H9 (cell line): ENCODE measurements around the gene RHBDL1. TPM values are rescaled to one million over a fixed set of nuclear protein-coding genes. Genes with fewer than 3 reads are reported as not detected.

Experiments
- DNase-seq: peaks from one replicate; pipeline ENCODE4 v3.0.0-alpha.2; 2017
- H2AFZ ChIP-seq: one replicate; pipeline ENCODE4 v1.6.1; 2013; ENCODE audit warnings: mild to moderate bottlenecking, low read length, control low read depth, moderate library complexity
- H2AK5ac ChIP-seq: 2 replicates; pipeline ENCODE4 v1.6.1; 2013; ENCODE audit warnings: low read length, control low read depth, mixed read lengths; ENCODE audit not compliant: insufficient read length
- H2BK120ac ChIP-seq: one replicate; pipeline ENCODE4 v1.6.1; 2013; ENCODE audit warnings: low read depth, mild to moderate bottlenecking, low read length, control low read depth, inconsistent platforms; ENCODE audit not compliant: poor library complexity, severe bottlenecking
- H2BK12ac ChIP-seq: 2 replicates; pipeline ENCODE4 v1.6.1; 2013; ENCODE audit warnings: low read length, control low read depth, mixed read lengths, low read depth; ENCODE audit not compliant: insufficient read length
- H2BK15ac ChIP-seq: 2 replicates; pipeline ENCODE4 v1.6.1; 2013; ENCODE audit warnings: low read depth, low read length, control low read depth
- H2BK20ac ChIP-seq: one replicate; pipeline ENCODE4 v1.6.1; 2013; ENCODE audit warnings: low read depth, mild to moderate bottlenecking, low read length, control low read depth, inconsistent platforms; ENCODE audit not compliant: poor library complexity, severe bottlenecking
- H2BK5ac ChIP-seq: 2 replicates; pipeline ENCODE4 v1.6.1; 2013; ENCODE audit warnings: low read length, control low read depth, mixed read lengths; ENCODE audit not compliant: insufficient read length
- H3K14ac ChIP-seq: 2 replicates; pipeline ENCODE4 v1.6.1; 2013; ENCODE audit warnings: low read length, control low read depth; ENCODE audit not compliant: insufficient read depth
- H3K18ac ChIP-seq: 2 replicates; pipeline ENCODE4 v1.6.1; 2013; ENCODE audit warnings: low read depth, mild to moderate bottlenecking, mixed read lengths, low read length, control low read depth; ENCODE audit not compliant: insufficient read length
- H3K23ac ChIP-seq: 2 replicates; pipeline ENCODE4 v1.6.1; 2013; ENCODE audit warnings: low read length, control low read depth, mixed read lengths, low read depth; ENCODE audit not compliant: insufficient read length
- H3K23me2 ChIP-seq: 2 replicates; pipeline ENCODE4 v1.6.1; 2013; ENCODE audit warnings: low read depth, mild to moderate bottlenecking, mixed read lengths, low read length, control low read depth; ENCODE audit not compliant: insufficient read length, poor library complexity, severe bottlenecking
- H3K27ac ChIP-seq: 2 replicates; pipeline ENCODE4 v1.5.1; 2013; ENCODE audit warnings: low read length, control low read depth, mixed read lengths, low read depth; ENCODE audit not compliant: insufficient read length
- H3K27me3 ChIP-seq: 2 replicates; pipeline ENCODE4 v1.6.1; 2013; ENCODE audit warnings: low read length, control low read depth, inconsistent platforms; ENCODE audit not compliant: insufficient read depth
- H3K4ac ChIP-seq: 2 replicates; pipeline ENCODE4 v1.6.1; 2013; ENCODE audit warnings: low read depth, mild to moderate bottlenecking, control low read depth, inconsistent platforms, low read length, moderate library complexity
- H3K4me1 ChIP-seq: 2 replicates; pipeline ENCODE4 v1.6.1; 2013; ENCODE audit warnings: low read length, control low read depth, inconsistent platforms; ENCODE audit not compliant: insufficient read depth
- H3K4me2 ChIP-seq: 2 replicates; pipeline ENCODE4 v1.6.1; 2013; ENCODE audit warnings: low read length, control low read depth, mixed read lengths; ENCODE audit not compliant: insufficient read length, insufficient read depth
- H3K56ac ChIP-seq: 2 replicates; pipeline ENCODE4 v1.6.1; 2013; ENCODE audit warnings: low read depth, mild to moderate bottlenecking, mixed read lengths, low read length, control low read depth; ENCODE audit not compliant: insufficient read length
- H3K79me1 ChIP-seq: 2 replicates; pipeline ENCODE4 v1.6.1; 2013; ENCODE audit warnings: low read depth, mild to moderate bottlenecking, moderate library complexity, low read length, control low read depth, inconsistent platforms; ENCODE audit not compliant: insufficient read depth, poor library complexity, severe bottlenecking
- H3K79me2 ChIP-seq: 2 replicates; pipeline ENCODE4 v1.6.1; 2013; ENCODE audit warnings: low read length, control low read depth, inconsistent platforms; ENCODE audit not compliant: insufficient read depth
- H3K9ac ChIP-seq: 2 replicates; pipeline ENCODE4 v1.6.1; 2013; ENCODE audit warnings: low read length, control low read depth, mixed read lengths; ENCODE audit not compliant: insufficient read length; ENCODE audit errors: extremely low read depth
- H3K9me3 ChIP-seq: one replicate; pipeline ENCODE4 v1.6.1; 2013; ENCODE audit warnings: low read depth, low read length, inconsistent platforms; ENCODE audit not compliant: control insufficient read depth
- H3T11ph ChIP-seq: one replicate; pipeline ENCODE4 v1.6.1; 2013; ENCODE audit warnings: mild to moderate bottlenecking, low read length, control low read depth, inconsistent platforms
- H4K20me1 ChIP-seq: one replicate; pipeline ENCODE4 v1.6.1; 2013; ENCODE audit not compliant: control insufficient read depth, insufficient read length, insufficient read depth
- H4K5ac ChIP-seq: 2 replicates; pipeline ENCODE4 v1.6.1; 2013; ENCODE audit warnings: low read depth, mild to moderate bottlenecking, mixed read lengths, low read length, control low read depth; ENCODE audit not compliant: insufficient read length
- H4K8ac ChIP-seq: replicated peaks from 2 replicates; pipeline ENCODE4 v1.6.1; 2013; ENCODE audit warnings: low read length, control low read depth, mixed read lengths, low read depth; ENCODE audit not compliant: insufficient read length
- H4K91ac ChIP-seq: 2 replicates; pipeline ENCODE4 v1.6.1; 2013; ENCODE audit warnings: low read depth, mild to moderate bottlenecking, moderate library complexity, mixed read lengths, low read length, control low read depth; ENCODE audit not compliant: insufficient read length
- H3K27ac Mint-ChIP-seq, 3 experiments: 2 replicates in 2 of 3; 3 replicates in 1 of 3; pipeline ENCODE4 v1.8.0; 2020 to 2021; ENCODE audit warnings: mixed read lengths in 3 of 3, mild to moderate bottlenecking in 1 of 3, moderate library complexity in 1 of 3
- H3K27me3 Mint-ChIP-seq: 2 replicates; pipeline ENCODE4 v1.8.0; 2021; ENCODE audit warnings: low read depth, mild to moderate bottlenecking, moderate library complexity, mixed read lengths
- H3K36me3 Mint-ChIP-seq, 3 experiments: 2 replicates in 2 of 3; 3 replicates in 1 of 3; pipeline ENCODE4 v1.8.0; 2020 to 2021; ENCODE audit warnings: low read depth in 3 of 3, mixed read lengths in 3 of 3; ENCODE audit not compliant: insufficient read depth in 1 of 3
- H3K4me1 Mint-ChIP-seq, 2 experiments: 2 replicates each; pipeline ENCODE4 v1.8.0; 2020; ENCODE audit warnings: mixed read lengths in 2 of 2
- H3K4me3 Mint-ChIP-seq, 2 experiments: 2 replicates in 1 of 2; 3 replicates in 1 of 2; pipeline ENCODE4 v1.8.0; 2020 to 2021; ENCODE audit warnings: mild to moderate bottlenecking in 2 of 2, mixed read lengths in 2 of 2, moderate library complexity in 1 of 2
- H3K9me3 Mint-ChIP-seq, 2 experiments: 2 replicates in 1 of 2; 3 replicates in 1 of 2; pipeline ENCODE4 v1.8.0; 2020; ENCODE audit warnings: mild to moderate bottlenecking in 2 of 2, mixed read lengths in 2 of 2, moderate library complexity in 1 of 2
- WGBS: extraction: QIAGEN DNeasy Blood & Tissue Kit; methylation state at CpG from one replicate; pipeline ENCODE4 v1.1.7; 2013; ENCODE audit warnings: missing lambda C conversion rate, low lambda C conversion rate, mixed read lengths; ENCODE audit not compliant: insufficient read length; ENCODE audit errors: extremely low coverage; 5-methylcytosine and 5-hydroxymethylcytosine counted together
- total RNA-seq: library from RNA; stranded (reverse); gene quantifications from 2 replicates; pipeline ENCODE4 v1.2.1, GENCODE V29; 2021
- TF ChIP-seq, protein P1 (sequence below): fragments of 200-600 bp; sonication (generic); conservative IDR thresholded peaks from 3 replicates; pipeline ENCODE4 v1.8.0; 2021; ENCODE audit warnings: antibody characterized with exemption, mild to moderate bottlenecking

The RHBDL1 gene
- total RNA-seq, 1 experiment from 2014 or later, result 7.6 TPM

DNA sequence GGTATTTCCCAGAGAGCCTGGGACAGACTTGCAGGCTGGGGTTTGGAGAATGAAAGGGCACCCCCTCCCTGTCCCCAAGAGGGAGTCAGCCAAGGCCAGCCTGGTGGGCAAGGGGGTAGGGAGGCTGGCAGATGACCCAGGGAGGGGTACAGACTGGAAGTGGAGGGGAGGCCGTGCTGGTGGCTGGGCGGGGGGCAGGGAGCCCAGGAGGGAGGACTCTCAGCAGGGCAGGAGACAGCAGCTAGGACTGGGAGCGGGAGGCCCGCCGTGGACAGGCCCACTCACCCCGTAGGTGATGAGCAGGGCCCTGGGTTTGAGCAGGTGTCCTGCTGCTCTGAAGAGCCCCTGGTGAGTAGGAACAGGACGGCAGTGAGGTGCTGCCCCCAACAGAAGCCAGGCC is 40.5 kb upstream of the RHBDL1 start:
- Histone ChIP-seq H4K91ac (no peak overlapping the region), H2BK5ac (no peak overlapping the region), H3K27ac (no peak overlapping the region), H3K79me1 (no peaks in the 10 kb centered on the region), H3K4ac (no peak overlapping the region), H3K4me2 (no peak overlapping the region), H4K5ac (no peak overlapping the region), H2AFZ (no peak overlapping the region), H3K79me2 (peaks cover 2% of the 10 kb centered on the region; the same call in 1 of the 2 replicates), H3K56ac (no peak overlapping the region), H3T11ph (no peak overlapping the region), H3K18ac (no peak overlapping the region), H2BK12ac (no peak overlapping the region), H2AK5ac (no peak overlapping the region), H3K23me2 (peaks cover 15% of the 10 kb centered on the region), H3K23ac (no peak overlapping the region), H3K9ac (no peak overlapping the region), H3K27me3 (no peaks in the 10 kb centered on the region), H3K4me1 (no peaks in the 10 kb centered on the region; the same call in 1 of the 2 replicates), H2BK20ac (no peak overlapping the region), H4K8ac (no peak overlapping the region), H3K14ac (no peak overlapping the region), H4K20me1 (no peaks in the 10 kb centered on the region), H2BK120ac (no peak overlapping the region), H2BK15ac (no peak overlapping the region), H3K9me3 (no peaks in the 10 kb centered on the region)
- H3K27me3 Mint-ChIP-seq, result peaks cover 2% of the 10 kb centered on the region; the same call in 1 of the 2 replicates
- H3K4me3 Mint-ChIP-seq, result peak overlapping the region; percentile 73 to 82; a peak in 4 of 5 replicates
- no CpG with 5 or more reads among the region's 7 CpGs for WGBS
- peaks cover 0 to 6% (median 1%) of the 10 kb centered on the region in 3 experiments; a peak in 4 of 7 replicates for H3K36me3 Mint-ChIP-seq
- TF ChIP-seq, protein P1, sequence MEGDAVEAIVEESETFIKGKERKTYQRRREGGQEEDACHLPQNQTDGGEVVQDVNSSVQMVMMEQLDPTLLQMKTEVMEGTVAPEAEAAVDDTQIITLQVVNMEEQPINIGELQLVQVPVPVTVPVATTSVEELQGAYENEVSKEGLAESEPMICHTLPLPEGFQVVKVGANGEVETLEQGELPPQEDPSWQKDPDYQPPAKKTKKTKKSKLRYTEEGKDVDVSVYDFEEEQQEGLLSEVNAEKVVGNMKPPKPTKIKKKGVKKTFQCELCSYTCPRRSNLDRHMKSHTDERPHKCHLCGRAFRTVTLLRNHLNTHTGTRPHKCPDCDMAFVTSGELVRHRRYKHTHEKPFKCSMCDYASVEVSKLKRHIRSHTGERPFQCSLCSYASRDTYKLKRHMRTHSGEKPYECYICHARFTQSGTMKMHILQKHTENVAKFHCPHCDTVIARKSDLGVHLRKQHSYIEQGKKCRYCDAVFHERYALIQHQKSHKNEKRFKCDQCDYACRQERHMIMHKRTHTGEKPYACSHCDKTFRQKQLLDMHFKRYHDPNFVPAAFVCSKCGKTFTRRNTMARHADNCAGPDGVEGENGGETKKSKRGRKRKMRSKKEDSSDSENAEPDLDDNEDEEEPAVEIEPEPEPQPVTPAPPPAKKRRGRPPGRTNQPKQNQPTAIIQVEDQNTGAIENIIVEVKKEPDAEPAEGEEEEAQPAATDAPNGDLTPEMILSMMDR, result no peak
- peaks cover 11 to 30% of the 10 kb centered on the region in 2 experiments for H3K4me1 Mint-ChIP-seq
- peaks cover 3% of the 10 kb centered on the region in 2 experiments; a peak in 2 of 5 replicates for H3K9me3 Mint-ChIP-seq
- no peak overlapping the region; a peak in 1 of 7 replicates for H3K27ac Mint-ChIP-seq
- DNase-seq, result no peak
